Measurements from ENCODE around the gene ACOXL.

DNA sequence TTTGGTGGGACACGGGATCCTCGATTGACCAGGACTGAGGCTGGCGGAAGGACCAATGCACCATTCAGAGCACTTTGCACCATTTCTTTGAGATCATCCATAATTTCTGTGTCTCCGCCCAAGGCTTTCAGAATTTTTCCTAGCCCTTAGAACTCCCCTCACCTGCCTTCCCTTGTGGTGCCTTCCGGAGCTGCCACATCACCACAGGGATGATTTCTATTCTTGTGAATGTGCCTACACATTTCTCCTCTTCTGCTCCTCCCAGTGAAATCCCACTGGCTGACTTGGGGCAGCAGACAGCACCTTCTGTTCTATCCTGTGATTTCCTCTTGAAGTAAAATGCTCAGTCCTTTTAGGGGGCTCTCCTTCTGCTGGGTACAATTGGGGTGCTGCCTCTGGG is 11.2 kb downstream of the ACOXL start:
- TF ChIP-seq, protein P1, sequence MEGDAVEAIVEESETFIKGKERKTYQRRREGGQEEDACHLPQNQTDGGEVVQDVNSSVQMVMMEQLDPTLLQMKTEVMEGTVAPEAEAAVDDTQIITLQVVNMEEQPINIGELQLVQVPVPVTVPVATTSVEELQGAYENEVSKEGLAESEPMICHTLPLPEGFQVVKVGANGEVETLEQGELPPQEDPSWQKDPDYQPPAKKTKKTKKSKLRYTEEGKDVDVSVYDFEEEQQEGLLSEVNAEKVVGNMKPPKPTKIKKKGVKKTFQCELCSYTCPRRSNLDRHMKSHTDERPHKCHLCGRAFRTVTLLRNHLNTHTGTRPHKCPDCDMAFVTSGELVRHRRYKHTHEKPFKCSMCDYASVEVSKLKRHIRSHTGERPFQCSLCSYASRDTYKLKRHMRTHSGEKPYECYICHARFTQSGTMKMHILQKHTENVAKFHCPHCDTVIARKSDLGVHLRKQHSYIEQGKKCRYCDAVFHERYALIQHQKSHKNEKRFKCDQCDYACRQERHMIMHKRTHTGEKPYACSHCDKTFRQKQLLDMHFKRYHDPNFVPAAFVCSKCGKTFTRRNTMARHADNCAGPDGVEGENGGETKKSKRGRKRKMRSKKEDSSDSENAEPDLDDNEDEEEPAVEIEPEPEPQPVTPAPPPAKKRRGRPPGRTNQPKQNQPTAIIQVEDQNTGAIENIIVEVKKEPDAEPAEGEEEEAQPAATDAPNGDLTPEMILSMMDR (IDR thresholded peaks at IDR 0.05; ENCODE audit: extremely low read depth in 1 of 2, insufficient read depth in 1 of 2, low read depth in 1 of 2, low read length in 2 of 2) = no peak
- TF ChIP-seq POLR2A (IDR thresholded peaks at IDR 0.05; ENCODE audit: low read depth, low read length) (no peak), EZH2 (IDR thresholded peaks at IDR 0.05; ENCODE audit: borderline replicate concordance, low read depth, low read length, severe bottlenecking) (no peak), POLR2AphosphoS5 (IDR thresholded peaks at IDR 0.05; ENCODE audit: insufficient read depth, low read depth, low read length) (no peak), FOS (IDR thresholded peaks at IDR 0.05; ENCODE audit: borderline replicate concordance, insufficient read depth, low read length) (no peak), JUN (IDR thresholded peaks at IDR 0.05; ENCODE audit: borderline replicate concordance, insufficient read depth, insufficient read length, low read depth) (no peak)
- TF ChIP-seq, protein P2, sequence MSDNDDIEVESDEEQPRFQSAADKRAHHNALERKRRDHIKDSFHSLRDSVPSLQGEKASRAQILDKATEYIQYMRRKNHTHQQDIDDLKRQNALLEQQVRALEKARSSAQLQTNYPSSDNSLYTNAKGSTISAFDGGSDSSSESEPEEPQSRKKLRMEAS (IDR thresholded peaks at IDR 0.05; ENCODE audit: insufficient read depth, insufficient read length) = no peak
